NK-92 (cell line): ENCODE data around the gene B4GALNT3.

Experiments used
- DNase-seq: peaks from one replicate; lab custom pipeline; 2025; ENCODE audit not compliant: unreplicated experiment; lab: John Stamatoyannopoulos, UW

The B4GALNT3 gene

DNA sequence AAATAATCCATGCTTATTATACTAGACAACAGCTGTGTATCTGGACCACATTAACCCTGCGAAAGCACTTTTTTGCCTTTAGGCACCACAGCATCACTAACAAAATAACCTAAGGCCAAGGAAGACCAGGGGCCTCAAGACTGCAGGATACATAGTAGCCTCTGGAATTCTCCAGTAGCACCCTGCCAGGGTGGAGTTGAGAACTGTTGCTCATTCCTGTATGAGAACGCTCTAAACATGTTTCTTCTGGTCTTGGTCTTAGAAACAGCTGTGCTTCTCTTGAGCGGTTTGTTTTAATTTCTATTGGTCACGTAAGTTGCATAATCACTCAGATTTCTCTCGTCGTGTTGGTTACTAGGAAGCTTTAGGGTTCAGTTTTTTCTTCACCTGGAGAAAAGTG, 7.9 kb downstream of the B4GALNT3 start:
- no peak for DNase-seq

DNA sequence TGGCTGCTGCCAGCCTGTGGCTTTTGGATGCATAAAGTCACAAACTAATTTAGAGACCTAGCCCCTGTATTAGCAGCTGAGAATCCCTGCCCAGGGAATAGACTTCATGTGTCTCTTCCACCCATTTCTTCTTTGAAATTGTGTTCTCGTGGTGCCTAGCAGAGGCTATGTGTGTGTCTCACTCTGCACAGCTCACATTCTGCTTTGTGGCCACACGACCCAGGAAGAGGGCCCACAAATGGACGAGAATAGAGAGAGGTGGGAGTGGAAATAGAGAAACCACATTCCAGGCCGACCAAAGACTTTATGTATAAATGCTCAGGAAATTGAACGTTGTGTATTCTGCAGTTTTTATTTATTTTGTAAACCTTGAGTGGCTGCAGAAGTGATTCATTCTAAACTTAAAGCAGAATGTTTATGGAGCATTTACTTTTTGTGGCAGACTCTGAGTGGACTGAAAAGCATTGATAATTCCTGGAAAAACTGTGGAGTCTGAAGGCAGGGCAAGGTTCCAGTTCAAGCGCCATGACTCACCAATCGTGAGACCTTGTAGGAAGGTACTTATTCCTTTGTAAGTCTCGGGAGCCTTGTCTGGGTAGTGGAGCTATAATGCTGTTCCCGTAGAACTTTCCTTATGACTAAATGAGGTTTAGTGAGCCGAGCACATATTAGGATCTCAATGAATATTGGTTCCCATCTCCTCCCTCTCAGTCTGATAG, 9.1 kb downstream of the B4GALNT3 start:
- DNase-seq: no peak

DNA sequence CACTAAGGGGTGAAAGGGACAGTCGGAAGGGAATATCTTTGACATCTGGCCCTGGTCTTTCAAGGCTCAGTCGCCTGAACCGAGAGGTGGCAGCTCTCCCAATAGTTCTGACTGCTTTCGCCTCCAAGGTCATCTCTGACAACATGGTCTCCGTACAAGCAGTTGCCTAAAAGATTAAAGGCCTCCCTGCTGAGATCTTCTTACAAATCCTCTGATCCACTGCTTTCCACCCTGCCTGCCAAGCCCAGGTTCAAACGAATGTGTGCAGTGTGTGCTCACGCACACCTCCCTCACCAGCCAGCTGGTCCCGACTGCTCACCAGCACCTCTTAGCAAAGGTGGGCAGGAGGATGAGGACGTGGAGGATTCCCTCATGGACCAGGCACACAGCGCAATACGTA, 10.4 kb downstream of the B4GALNT3 start:
- DNase-seq: no peak

DNA sequence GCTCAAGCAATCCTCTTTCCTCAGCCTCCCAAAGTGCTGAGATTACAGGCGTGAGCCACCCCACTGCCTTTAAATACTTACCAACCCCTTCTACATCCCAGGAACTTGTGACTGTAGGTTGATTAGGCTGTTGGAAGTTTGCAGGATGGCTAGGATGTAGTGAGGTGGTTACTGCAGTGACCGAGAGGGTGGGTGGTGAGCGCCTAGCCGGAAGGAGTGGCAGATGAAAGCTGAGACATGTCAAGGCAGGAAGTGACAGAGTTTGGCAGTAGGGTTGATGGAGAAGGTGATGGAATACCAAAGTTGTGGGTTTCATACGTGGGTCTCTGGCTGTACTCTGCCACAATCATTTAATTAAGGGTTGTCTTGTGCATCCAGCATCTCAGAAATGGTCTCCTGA, 13.5 kb downstream of the B4GALNT3 start:
- DNase-seq: no peak

DNA sequence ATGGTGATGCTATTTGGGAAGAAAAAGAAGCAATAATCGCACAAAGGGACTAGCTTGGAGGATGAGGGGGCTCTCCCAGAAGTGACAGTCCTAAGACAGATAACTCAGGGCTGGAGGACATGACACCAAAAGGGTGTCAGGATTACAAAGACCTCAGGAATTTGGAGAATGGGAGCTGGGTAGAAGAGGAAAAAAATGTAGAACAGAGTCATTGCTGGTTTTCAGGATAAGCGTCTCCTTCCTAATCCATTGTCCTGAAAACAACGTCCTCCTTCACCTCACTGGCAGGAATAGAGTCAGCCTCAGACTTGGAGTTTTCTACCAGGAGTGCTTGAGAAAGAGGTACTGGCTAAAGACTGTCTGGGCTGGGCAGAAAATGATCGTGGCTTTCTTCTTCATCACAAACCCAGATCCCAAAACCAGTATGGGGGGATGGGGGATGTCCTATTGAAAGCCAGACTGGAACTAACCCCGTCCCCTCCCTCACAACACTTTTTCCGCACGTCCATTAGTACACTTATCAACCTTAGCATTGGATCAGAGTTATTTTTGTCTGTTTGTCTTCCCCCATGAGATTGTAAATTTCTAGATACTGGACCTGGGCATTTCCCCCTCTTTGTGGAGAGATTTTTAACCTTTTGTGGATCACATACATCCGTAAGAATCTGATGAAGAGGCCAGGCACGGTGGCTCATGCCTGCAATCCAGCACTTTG, 14.3 kb downstream of the B4GALNT3 start:
- DNase-seq: no peak

DNA sequence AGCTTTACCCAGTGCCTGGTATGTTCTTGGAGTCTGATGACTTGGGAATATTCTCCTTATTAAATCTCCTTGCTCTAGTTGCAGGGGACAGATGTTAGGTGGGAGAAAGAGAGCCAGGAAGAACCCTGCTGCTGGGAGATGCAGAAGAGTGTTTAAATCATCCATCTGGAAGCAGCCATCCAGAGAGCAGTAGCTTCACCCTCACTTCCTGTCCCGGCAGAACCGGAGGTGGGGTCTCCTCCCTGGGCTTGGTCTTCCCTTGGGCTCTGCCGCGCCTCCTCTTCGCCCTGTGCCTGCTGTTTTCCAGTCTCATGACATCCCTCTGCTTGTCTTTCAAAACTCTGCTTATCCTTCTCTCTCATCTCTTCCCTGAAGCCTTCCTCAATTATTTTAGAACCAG, 15.5 kb downstream of the B4GALNT3 start:
- no peak for DNase-seq

DNA sequence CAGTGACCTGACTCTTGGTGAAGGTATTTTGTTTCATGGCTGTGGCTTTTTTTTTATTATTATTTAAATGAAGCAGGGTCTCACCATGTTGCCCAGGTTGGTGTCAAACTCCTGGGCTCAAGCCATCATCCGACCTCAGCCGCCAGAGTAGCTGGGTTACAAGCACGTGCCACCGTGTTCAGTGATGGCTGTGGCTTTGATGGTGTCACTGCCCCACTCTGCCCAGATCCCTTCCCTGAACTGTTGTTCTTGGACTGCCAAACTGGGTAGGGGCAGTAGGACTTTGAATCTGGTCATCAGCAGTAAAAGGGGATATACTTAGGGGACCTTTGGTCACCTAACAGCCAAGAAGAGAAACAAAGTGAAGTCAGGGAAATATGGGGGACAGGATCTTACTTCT, 19.4 kb downstream of the B4GALNT3 start:
- no peak for DNase-seq

DNA sequence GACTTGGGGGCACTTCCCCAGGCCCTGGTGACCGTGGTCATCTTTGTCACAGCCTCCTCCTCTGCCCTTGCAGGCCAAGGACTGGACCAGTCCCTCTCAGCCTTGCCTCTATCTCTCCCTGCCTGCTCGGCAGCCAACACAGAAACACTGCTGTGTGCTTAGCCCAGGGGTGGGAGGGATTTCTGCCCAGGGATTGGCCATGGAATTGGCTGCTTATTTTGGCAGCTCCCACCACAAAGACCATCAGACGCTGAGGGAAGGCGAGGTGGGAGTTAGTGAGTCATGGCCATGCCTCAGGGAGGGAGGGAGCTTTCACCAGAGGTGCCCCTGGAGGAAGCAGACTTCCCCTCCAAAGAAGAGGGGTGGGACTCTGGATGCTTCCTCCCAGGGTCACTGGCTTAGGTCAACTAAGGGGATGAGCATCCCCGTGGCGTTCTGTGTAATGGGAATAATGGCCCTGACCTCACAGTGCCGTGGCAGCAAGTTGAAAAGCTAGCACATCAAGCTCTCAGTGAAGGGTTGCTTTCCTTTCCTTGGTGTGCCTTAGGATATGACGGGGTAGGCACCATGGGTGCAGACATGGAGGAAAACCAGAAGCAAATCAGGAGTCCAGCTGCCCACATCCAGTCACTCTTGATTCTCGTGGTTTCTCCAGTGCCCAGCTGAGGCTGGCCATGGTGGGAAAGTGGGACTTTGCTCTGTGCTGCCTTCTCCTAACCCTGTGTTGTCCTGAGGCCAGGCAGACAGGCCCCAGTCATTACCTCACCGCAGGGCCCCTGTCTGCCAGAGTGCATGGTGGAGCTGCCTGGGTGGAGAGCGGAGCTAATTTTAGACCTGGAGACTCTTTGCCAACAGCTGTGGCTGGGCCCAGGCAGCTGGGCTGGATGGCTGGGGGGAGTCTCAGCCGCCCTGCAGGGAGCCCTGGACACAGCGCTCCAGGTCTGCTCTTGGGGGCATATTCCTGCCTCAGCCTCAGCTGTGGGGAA, 21.4 kb downstream of the B4GALNT3 start:
- DNase-seq: no peak

DNA sequence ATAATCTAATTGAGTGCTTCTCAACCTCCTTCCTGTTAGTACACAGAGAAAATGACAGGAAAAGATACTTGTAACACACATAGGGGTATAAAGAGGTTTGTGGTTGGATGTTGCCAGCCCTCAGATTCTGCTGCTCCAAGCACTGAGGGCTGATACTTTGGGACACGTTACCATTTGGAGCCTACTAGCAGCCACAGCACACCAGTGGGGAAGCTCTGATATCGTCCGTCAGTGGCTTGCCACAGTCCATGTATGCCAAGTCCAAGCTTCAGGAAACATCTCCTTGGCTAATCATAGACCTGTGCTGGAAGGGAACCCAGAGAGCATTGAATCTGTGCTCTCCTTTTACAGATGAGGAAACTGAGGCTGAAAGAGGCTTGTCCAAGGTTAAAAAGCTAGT, 22.3 kb downstream of the B4GALNT3 start:
- no peak for DNase-seq

DNA sequence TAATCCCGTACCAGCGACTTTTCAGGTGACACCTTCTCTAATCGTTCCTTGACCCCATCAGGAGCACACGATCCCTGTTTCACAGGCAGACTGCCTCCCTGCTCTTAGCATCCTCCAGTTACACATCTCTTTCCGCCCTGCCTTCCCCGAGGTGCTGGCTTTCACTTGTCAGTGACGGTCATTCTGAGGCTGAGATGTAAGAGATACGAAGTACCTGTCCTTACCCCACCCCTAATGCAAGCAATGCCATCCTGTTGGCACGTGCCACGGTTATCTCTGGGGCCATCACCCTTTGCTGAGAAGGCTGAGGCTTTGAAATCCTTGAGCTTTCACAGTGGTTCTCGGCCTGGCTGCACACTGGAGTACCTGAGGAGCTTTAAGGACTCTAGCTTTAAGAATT, 24.4 kb downstream of the B4GALNT3 start:
- DNase-seq: no peak

DNA sequence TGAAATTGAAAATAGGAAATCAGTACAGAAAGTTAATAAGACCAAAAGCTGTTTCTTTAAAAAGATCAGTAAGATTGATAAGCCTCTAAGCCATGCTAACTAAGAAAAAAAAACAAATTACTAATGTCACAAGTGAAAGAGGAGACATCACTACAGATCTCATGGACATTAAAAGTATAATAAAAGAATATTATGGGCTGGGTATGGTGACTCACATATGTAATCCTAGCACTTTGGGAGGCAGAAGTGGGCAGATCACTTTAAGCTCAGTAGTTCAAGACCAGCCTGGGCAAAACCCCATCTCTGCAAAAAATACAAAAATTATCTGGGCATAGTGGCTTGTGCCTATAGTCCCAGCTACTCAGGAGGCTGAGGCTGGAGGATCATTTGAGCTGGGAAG, 30.5 kb downstream of the B4GALNT3 start:
- no peak for DNase-seq

DNA sequence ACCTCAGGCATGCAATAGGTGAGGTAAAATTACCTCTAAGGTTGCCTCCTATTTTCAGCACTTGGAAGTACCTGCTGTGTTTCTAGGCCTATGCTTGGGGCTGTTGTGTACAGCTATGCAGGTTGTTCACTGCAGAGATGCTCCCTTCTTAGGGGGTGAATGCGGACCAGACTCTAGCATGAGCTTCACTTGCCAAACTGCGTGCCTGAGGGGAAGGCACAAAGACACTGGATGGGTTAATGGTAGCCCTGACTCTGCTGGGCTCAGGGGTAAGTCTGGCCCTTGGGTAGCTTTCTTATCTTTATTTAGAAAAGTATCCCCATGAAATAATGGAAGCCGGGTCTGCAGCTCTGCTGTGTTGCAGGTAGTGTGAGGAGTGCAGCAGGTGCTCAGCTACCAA, 35.7 kb downstream of the B4GALNT3 start:
- no peak for DNase-seq

DNA sequence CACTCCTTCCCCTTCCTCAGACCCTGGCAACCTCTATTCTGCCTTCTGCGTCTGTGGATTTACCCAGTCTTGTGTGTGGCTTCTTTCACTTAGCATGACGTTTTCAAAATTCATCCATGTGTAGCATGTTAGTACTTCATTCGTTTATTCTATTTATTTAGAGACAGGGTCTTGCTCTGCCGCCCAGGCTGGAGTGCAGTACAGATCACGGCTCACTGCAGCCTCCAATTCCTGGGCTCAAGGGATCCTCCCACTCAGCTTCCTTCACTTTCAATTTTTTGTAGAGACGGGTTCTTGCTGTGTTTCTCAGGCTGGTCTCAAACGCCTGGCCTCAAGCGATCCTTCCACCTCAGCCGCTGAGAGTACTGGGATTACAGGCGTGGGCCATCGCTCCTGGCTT, 37.0 kb downstream of the B4GALNT3 start:
- no peak for DNase-seq

DNA sequence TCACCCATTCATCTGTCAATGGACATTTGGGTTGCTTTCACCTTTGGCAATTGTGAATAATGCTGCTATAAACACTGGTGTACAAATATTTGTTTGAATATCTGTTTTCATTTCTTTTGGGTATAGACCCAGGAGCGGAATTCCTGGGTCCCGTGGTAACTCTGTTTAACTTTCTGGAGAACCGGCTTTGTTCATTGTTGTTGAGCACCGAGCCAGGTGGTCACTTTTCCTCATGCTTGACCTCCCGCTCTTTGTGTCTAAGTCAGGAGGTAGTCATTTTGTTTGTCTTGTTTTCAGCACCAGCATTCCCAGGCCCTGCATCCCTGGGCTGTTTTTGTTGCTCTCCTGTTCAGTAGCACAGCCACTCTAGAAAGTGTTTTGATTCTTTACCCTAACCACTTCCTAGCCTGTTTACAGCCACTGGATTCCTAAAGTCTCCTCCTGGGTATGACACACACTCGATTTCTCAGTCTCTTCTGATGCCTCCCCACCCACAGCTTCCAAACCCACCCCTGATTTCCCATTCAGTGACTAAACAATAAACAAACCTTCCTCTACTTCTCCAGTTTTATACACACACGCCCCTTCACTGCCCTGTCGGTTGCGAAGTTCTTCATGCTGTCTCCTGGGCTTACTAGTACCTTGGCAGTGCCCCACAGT, 37.9 kb downstream of the B4GALNT3 start:
- no peak for DNase-seq

DNA sequence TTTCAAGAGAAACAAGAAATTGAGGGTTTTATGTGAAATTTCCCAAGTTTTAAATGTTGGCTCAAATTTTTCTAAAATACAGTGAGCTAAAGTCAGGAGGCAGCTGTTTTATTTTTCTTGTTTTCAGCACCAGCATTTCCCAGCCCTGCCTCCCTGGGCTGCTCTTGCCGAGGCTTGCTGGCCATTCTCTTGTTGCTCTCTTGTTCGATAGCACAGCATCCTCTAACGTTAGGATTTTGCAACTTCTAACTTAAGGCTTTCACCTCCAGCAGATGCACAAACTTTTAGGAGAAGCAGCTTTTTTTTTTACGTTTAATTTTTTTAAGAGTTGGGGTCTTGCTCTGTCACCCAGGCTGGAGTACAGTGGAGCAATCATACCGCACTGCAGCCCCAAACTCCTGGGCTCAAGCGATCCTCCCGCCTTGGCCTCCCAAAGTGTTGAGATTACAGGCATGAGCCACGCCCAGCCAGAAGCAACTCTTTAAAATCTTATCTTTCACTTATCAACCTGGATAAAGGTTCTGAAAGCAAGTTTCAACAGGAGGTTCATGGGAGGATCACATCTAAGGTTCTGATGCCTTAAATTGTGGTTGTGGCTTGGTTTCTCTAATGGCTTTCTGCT, 40.2 kb downstream of the B4GALNT3 start:
- DNase-seq: no peak

DNA sequence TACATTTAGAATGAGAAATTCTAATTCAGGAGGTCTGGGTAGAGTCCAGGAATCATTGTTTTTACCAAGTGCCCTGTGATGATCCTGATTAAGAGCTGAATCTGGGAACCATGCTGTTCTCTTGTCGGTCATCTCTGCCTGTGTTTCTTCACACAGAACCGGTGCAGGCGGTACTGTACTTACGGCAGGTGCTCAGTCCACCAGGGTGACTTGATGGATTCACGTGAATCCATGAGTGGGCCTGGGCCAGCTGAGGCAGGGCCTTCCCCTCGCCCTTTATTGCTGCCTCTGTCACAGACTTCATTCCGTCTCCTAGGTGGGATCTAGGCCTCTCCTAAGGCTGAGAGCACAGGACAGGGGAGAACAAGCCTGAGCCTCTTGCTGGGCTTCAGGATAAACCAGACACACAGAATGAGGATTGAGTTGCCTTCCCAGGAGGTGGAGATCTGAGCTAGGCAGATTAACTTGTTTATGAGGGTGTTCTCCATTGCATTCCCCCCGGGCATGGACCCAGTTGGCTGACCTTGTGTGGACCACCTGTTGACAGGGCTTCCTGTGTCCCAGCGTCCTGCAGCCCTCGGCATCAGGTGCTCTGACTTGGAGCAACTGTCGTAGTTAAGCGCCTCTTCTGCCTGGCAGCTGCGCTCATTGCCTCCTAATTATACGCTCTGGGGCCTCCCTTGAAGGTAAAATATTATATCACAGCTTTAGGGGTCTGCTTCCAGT, 42.1 kb downstream of the B4GALNT3 start:
- no peak for DNase-seq

DNA sequence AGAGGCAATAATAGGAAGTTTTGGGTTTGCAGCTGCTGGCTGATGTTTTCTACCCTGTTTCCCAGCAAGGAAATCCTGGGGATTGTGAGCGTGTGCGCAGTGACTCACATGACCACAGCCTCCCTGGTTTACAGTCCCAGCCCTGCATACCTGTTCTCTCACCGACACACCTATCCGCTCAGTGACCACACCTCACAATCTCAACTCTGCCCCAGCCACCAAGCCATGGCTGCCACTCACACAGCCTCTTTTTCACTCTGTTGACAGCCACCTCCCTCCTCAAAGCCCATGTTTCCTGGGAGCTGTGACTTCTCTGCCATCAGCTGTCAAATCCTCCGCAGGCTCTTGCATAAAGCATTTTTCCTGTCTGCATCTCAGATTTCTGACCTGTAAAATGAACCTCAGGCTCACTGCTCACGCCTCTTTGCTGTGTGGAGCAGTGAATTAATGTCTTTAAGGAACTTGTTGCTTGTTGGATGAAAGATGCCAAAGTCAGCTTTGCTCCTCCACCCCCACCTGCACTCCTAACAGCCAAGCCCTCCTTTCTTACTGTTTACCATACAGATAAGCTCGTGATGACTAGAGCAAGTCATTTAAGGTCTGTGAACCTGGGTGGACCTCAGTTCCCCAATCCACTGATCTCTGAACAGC, 43.5 kb downstream of the B4GALNT3 start:
- DNase-seq: no peak

DNA sequence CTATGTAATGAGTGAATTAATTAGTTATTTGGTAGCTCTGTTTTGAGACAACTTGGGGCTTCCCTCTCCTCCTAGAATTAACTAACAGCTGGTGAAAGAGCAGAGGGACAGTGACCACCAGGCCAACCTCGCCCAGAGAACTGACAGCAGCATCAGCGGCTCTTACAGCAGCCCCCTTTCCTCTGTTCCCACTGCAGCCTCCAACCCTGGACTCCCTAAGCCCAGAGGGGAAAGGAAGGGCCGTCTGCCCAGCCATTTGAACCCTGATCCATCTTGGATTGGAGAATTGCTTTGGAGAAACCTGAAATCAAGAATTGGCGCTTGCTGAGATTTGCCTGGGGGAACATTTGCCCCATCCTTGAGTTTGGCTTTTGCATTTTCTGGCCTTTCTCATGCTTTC, 45.5 kb downstream of the B4GALNT3 start:
- no peak for DNase-seq

DNA sequence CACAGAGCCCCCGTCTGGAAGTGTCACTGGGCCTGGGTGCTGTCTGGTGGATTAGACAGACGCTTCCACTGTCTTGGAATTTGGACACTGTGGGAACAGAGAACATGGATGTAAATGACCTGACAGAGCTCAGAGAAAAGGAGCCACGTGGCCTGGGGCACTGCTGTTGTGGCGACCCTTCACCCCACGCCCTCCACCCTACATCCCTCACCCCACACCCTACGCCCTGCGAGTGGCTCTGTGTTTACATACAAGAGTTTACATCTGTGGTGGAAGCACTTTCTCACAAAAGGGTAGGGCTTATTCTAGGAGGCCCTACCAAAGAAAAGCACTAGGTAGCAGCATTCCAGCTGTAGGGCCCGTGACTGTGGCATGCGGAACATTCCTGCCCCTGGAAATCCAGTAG, 47.7 kb downstream of the B4GALNT3 start:
- no peak for DNase-seq

DNA sequence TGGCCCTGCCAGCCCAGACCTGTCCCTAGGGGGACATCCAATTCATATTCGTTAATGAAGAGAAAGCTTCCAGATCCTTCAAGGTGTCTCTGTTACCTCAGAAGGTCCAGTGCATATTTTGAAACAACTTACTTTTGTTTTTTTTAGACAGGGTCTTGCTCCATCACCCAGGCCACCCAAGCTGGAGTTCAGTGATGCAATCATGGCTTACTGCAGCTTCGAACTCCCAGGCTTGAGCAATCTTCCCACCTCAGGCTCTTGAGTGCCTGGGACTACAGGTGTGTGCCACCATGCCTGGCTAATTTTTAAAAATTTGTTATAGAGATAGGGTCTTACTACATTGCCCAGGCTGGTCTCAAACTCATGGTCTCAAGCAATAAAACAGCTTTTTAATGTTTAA, 48.4 kb downstream of the B4GALNT3 start:
- no peak for DNase-seq
